ENCODE data around the gene NCKAP5. TPM values are rescaled to one million over a fixed set of nuclear protein-coding genes. Genes with fewer than 3 reads are reported as not detected.

The NCKAP5 gene
- total RNA-seq, 4 donors from 2014 or later, result 0.37 to 1.3 (median 0.83) TPM

DNA sequence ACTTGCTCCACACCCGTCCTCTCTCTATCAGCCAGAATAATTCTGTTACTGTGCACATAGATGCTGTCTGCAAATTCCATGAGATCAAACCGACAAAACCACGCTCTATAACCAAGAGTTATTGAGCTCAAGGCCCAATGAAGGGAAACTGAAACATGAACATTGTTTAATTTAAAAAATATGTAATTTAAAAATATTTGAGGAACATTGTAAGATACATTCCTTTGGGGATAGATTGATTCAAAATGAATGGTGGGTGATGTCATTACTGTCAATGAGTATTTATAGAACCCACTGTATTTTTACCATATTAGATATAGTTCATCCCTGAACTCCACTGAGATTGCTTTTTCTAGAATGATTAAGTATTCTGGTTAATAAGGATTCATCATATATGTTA, 50.4 kb downstream of the NCKAP5 start:
- ATAC-seq (ENCODE audit: low FRiP score) (no peak), DNase-seq (ENCODE audit: low spot score) (no peak)
- TF ChIP-seq, protein P1, sequence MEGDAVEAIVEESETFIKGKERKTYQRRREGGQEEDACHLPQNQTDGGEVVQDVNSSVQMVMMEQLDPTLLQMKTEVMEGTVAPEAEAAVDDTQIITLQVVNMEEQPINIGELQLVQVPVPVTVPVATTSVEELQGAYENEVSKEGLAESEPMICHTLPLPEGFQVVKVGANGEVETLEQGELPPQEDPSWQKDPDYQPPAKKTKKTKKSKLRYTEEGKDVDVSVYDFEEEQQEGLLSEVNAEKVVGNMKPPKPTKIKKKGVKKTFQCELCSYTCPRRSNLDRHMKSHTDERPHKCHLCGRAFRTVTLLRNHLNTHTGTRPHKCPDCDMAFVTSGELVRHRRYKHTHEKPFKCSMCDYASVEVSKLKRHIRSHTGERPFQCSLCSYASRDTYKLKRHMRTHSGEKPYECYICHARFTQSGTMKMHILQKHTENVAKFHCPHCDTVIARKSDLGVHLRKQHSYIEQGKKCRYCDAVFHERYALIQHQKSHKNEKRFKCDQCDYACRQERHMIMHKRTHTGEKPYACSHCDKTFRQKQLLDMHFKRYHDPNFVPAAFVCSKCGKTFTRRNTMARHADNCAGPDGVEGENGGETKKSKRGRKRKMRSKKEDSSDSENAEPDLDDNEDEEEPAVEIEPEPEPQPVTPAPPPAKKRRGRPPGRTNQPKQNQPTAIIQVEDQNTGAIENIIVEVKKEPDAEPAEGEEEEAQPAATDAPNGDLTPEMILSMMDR (IDR thresholded peaks at IDR 0.05), result no peak

DNA sequence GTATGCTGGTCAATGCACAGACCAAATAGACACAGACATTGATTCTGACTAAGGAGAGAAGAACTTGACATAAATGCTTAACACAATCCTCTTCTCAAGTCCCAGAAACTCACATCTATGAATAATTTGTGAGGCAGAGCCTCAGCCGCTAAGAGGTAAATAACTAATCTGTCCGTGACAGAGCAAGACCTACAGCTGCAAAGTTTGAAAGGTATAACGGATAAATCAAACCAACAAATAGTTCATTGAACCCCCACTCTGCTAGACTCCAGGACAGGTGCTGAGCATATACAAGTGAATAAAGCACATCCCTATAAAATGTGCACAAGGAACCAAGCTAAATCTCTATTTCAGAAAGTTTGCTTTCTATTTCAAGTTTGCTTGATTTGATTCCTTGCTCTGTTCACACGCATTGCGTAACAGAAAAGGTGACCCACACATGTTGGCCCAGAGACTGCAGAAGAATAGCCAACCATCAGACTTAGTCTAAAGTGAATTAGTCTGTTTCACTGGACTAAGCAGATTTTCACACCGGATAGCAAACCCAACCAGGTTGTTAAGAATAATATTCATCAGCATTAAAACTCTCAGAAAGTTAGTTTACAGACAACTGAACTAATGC, 51.7 kb downstream of the NCKAP5 start:
- no peak for ATAC-seq (ENCODE audit: low FRiP score)
- DNase-seq (ENCODE audit: low spot score), result no peak
- TF ChIP-seq, protein P1 (IDR thresholded peaks at IDR 0.05), result no peak

DNA sequence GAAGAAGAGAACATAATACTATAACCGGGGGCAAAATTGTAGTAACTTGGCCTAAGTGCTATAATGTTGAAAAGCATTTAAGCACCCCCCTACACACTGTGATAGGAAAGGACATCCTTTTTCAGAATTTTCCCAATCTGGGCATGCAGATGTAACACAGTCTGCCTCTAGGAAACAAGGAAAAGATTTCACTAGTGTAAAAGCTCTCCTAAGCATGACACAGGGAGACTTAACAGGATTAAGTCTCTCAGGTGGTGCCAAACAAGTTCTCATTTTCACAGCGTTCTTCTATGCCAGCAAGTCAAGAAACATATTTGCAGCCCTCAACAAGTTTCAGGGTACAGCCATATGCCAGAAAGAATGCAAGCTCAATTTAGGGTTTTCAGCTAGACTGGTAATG, 53.0 kb downstream of the NCKAP5 start:
- DNase-seq (ENCODE audit: low spot score) (no peak), ATAC-seq (ENCODE audit: low FRiP score) (no peak)
- TF ChIP-seq, protein P1 (IDR thresholded peaks at IDR 0.05), result no peak

DNA sequence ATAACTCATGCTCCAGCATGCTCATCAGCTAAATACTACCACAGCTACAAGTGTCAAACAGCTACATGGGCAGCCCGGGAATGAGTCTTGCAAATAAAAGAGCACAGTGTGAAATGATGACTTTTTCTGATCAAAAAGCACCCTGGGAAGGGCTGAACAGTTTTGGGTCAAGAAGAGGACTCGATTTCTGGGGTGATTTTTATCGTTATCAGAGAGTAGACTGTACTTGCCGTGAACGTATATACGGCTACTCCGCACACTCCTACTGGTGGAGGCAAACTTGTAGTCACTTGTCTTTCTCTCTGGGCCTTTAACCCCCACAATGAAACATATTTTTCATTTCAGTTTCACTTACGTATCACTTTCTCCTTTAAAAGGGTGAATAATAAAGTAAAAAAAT, 54.4 kb downstream of the NCKAP5 start:
- DNase-seq (ENCODE audit: low spot score) (no peak), ATAC-seq (ENCODE audit: low FRiP score) (no peak)
- TF ChIP-seq, protein P1 (IDR thresholded peaks at IDR 0.05), result no peak

DNA sequence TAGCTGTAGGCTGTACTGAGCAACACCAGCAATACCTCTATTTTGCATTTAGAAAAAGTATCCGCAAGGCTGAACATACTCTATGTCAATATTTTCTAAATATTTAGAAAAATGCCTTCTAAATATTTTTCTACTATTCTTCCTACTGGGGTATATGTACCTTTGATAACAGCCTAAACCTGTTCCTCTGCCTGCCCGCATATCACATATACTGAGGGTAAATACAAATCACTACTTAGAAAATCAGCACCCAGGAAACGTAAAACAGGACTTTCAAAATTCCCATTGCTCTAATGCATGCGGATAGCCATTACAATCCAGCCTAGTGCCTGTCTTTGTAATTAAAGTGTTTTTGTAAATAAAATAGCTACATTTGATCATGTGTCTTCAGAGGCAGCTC, 56.1 kb downstream of the NCKAP5 start:
- TF ChIP-seq, protein P1 (IDR thresholded peaks at IDR 0.05), result no peak
- no peak for ATAC-seq (ENCODE audit: low FRiP score)

DNA sequence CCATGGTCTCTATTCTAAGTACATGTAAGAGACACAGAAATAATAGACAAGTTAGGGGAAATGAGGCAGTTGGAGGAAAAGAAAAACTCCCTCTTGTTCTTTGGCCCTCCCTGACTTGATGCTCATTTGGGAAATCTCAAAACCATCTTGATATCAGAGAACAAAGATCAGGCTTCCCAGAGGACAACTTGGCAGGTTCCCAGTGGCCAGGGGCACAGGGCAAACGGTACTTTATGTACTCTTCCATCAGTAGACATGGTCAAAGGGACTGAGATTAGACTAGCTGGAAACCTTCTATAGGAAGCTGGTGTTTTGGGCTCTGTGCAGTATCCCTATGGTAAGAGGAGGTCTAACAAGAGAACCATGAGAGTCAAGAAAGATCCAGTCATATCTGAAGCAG, 56.6 kb downstream of the NCKAP5 start:
- TF ChIP-seq, protein P1 (IDR thresholded peaks at IDR 0.05), result no peak
- no peak for DNase-seq (ENCODE audit: low spot score)
- no peak for ATAC-seq (ENCODE audit: low FRiP score)

More for the DNA sequence above, 56.1 kb downstream of the NCKAP5 start:
- no peak for DNase-seq (ENCODE audit: low spot score)

DNA sequence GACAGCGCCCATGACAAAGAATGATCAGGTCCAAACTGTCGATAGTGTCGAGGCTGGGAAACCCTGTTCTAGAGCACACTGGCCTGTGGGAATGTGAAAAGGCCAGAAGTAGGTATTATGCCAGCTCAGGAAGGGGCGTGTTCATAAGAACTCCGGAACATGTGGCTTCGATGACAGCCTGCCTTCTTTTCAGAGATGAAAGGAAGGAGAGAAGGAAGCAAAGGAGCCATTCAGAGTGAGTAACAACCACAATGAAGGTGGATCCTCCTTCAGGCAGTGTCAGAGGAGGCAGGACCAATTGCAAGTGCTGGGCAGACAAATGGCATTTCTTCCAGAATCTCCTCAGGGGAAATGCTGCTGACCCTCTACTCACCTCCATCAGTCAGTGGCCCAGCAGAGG, 58.5 kb downstream of the NCKAP5 start:
- no peak for ATAC-seq (ENCODE audit: low FRiP score)
- no peak for DNase-seq (ENCODE audit: low spot score)
- TF ChIP-seq, protein P1 (IDR thresholded peaks at IDR 0.05), result no peak
